WERI-Rb-1 (cell line): ENCODE results near the gene HMGB3.
"Not testable (repeated sequence)": the region's sequence is repeated elsewhere in the genome, so short reads cannot be mapped to it uniquely, and the experiment has no call there.

Source experiments
- DNase-seq: peaks from one replicate; pipeline ENCODE4 v3.0.0-alpha.2; 2020
- H3K27ac ChIP-seq: fragments of 250-450 bp; sonication (Bioruptor Pico); 2 replicates; pipeline ENCODE4 v1.5.1; 2020; ENCODE audit warnings: mild to moderate bottlenecking, moderate library complexity
- H3K27me3 ChIP-seq: fragments of 250-450 bp; sonication (Bioruptor Pico); 2 replicates; pipeline ENCODE4 v1.5.1; 2021; ENCODE audit warnings: mild to moderate bottlenecking, low read depth, moderate library complexity; ENCODE audit not compliant: insufficient read depth, severe bottlenecking
- H3K36me3 ChIP-seq: fragments of 250-450 bp; sonication (Bioruptor Pico); 2 replicates; pipeline ENCODE4 v1.5.1; 2020; ENCODE audit warnings: mild to moderate bottlenecking, moderate library complexity
- H3K4me3 ChIP-seq: 2 replicates; pipeline ENCODE4 v1.5.1; 2011; ENCODE audit warnings: low read depth, mild to moderate bottlenecking, control low read depth, low read length
- H3K9me3 ChIP-seq: fragments of 250-450 bp; sonication (Bioruptor Pico); 2 replicates; pipeline ENCODE4 v1.5.1; 2021; ENCODE audit warnings: mild to moderate bottlenecking, moderate library complexity; ENCODE audit not compliant: severe bottlenecking
- TF ChIP-seq, protein P1 (sequence below): IDR thresholded peaks from 2 replicates; pipeline ENCODE4 v1.5.1; 2011; ENCODE audit warnings: low read depth, mild to moderate bottlenecking, control low read depth, inconsistent platforms, low read length

The HMGB3 gene

DNA sequence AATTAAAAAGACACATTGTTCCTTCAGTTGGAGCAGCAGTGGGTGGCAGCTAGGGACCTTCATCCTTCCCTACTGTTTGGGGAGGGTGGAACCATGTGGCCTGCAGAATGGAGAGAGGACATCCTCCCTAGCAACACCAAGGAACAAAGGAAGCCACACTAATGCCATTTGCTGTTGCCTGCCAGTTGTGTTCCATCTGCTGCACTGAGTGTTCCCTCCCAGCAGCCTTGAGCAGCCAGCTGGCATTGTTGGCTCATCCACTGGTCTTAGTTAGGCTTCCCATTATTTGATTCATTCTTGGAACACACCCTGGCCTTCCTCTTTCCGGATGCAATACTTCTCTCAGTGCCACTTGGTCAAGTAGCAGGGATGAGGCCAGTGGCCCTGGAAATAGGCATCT is 25.0 kb upstream of the HMGB3 start:
- Histone ChIP-seq H3K4me3 (no peak overlapping the region), H3K27me3 (peaks cover 18% of the 10 kb centered on the region), H3K36me3 (no peaks in the 10 kb centered on the region), H3K9me3 (no peaks in the 10 kb centered on the region), H3K27ac (no peak overlapping the region)
- no peak for DNase-seq
- TF ChIP-seq, protein P1, sequence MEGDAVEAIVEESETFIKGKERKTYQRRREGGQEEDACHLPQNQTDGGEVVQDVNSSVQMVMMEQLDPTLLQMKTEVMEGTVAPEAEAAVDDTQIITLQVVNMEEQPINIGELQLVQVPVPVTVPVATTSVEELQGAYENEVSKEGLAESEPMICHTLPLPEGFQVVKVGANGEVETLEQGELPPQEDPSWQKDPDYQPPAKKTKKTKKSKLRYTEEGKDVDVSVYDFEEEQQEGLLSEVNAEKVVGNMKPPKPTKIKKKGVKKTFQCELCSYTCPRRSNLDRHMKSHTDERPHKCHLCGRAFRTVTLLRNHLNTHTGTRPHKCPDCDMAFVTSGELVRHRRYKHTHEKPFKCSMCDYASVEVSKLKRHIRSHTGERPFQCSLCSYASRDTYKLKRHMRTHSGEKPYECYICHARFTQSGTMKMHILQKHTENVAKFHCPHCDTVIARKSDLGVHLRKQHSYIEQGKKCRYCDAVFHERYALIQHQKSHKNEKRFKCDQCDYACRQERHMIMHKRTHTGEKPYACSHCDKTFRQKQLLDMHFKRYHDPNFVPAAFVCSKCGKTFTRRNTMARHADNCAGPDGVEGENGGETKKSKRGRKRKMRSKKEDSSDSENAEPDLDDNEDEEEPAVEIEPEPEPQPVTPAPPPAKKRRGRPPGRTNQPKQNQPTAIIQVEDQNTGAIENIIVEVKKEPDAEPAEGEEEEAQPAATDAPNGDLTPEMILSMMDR, result no peak

DNA sequence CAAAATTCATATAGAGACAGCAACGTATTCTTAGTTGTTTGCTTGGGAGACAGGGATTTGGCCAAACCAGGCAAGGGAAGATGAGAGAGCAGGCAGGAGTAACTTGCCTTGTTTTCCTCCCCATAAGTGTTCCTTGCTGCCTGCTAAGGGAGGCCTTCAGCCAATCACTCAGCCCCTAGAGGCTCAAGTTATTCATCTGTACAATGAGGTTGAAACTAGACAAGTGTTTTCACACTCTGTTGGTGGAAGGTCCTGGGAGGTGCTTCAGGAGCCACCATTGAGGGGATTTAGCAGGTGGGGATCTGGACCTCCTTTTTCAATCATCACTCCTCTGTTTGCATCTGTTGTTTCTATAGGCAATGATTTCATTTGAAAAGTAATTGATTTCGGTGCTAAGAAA is 23.6 kb upstream of the HMGB3 start:
- no peak for DNase-seq
- Histone ChIP-seq H3K9me3 (no peaks in the 10 kb centered on the region), H3K36me3 (no peaks in the 10 kb centered on the region), H3K27me3 (peaks cover 14% of the 10 kb centered on the region), H3K4me3 (no peak overlapping the region), H3K27ac (no peak overlapping the region)
- TF ChIP-seq, protein P1, result no peak

DNA sequence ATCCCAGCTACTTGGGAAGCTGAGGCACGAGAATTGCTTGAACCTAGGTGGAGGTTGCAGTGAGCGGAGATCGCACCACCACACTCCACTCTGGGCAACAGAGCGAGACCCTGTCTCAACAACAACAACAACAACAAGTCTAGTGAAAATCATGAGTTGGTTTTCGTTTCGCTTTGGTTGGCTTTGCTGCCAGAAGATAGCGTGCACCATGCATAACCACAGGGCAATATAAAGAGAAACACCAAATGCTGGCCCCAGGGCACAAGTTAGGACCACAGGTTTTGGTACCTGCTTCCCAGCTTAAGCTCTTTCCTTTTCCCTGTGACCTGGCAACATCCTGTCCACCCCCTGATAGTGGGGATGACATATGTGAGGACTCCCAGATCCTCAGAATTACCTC is 21.5 kb upstream of the HMGB3 start:
- H3K27ac ChIP-seq, result no peak overlapping the region
- no peak overlapping the region for H3K4me3 ChIP-seq
- TF ChIP-seq, protein P1, result no peak
- DNase-seq, result no peak
- no peaks in the 10 kb centered on the region for H3K9me3 ChIP-seq
- peaks cover 14% of the 10 kb centered on the region for H3K27me3 ChIP-seq
- no peaks in the 10 kb centered on the region for H3K36me3 ChIP-seq

DNA sequence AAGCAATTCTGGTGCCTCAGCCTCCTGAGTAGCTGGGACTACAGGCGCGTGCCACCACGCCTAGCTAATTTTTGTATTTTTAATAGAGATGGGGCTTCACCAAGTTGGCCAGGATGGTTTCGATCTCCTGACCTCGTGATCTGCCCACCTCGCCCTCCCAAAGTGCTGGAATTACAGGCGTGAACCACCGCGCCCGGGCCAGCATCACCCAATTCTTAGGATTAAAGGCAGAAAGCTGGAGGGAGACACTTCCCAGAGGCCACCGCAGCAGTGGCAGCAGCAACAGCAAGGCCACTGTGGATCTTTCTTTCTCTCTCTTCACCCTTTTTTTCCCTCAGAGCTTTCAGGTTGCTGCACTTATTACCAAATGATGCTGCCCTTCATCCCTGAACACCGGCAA is 18.7 kb upstream of the HMGB3 start:
- H3K27ac ChIP-seq, H3K9me3 ChIP-seq, DNase-seq, H3K36me3 ChIP-seq, H3K4me3 ChIP-seq: not testable (repeated sequence)
- H3K27me3 ChIP-seq, result peaks cover 25% of the 10 kb centered on the region

DNA sequence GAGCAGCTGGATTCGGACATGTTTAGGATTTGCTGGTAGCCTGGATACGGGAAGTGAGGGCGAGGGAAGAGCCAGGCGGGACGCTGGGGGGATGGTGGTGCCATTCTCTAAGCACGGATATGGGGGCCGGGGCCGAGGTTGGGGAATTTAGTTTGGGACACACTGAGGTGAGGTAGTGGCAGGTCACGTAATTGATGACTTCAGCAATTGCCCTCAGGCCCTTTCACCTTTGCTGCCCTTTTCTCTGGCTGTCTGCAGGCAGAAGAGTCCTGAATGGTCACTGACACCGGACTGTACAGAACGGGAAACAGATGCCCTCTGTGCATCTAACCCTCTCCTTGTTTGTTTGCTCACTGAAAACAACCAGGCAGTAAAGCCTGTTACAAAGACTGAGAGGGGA is 16.9 kb upstream of the HMGB3 start:
- TF ChIP-seq, protein P1, result no peak
- DNase-seq, result no peak
- H3K27me3 ChIP-seq, result peaks cover 20% of the 10 kb centered on the region

DNA sequence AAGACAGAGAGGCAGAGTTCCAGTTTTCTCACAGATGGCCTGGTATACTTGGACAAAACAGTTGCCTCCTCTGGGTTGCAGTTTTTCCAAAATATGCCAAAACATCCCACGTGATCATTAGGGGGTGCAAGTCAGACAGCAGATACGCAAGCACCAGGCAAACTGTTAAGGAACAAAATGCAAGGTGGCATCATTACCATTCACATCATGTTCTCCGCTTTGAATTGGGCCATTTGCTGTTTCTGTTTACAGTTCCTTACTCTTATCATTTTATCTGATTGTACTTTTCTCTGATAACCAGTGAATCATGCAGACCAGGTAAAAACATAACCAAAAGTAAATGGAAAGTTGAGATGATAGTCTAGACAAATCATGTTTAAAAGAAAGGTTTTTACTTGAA is 16.4 kb upstream of the HMGB3 start:
- Histone ChIP-seq H3K4me3 (no peak overlapping the region), H3K27me3 (peaks cover 17% of the 10 kb centered on the region)
- TF ChIP-seq, protein P1, result no peak

More for the DNA sequence above, 16.9 kb upstream of the HMGB3 start:
- no peaks in the 10 kb centered on the region for H3K36me3 ChIP-seq
- no peak overlapping the region for H3K4me3 ChIP-seq
- H3K9me3 ChIP-seq, result no peaks in the 10 kb centered on the region
- no peak overlapping the region for H3K27ac ChIP-seq

More for the DNA sequence above, 16.4 kb upstream of the HMGB3 start:
- DNase-seq, result no peak
- Histone ChIP-seq H3K36me3 (no peaks in the 10 kb centered on the region), H3K27ac (no peak overlapping the region), H3K9me3 (no peaks in the 10 kb centered on the region)
